ENCODE data around the gene LMO4.

The LMO4 gene

GRCh38 chr1:87358219-87358618, 29.5 kb downstream of the LMO4 start:
- DNase-seq (ENCODE audit: low read depth in 2 of 3, low spot score in 1 of 3) = no peak

DNA sequence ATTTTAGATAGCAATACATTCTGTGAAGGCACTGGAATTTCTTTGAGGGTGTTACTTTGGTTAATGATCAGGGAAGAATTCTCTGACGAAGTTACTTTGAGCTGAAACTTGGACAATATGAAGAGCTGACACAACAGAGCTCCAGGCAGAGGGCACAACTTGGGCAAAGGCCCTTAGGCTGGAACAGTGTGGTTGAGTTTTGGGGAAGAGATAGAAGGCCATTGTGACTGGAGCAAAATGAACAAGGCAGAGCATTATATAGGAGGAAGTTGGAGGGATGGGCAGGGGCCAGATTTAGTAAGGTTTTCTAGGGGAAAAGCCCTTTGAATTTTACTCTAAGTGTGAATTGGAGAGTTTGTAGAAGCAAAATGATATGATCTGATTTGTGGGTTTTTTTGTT, 30.9 kb downstream of the LMO4 start:
- no peak for DNase-seq (ENCODE audit: low read depth in 2 of 3, low spot score in 1 of 3)

DNA sequence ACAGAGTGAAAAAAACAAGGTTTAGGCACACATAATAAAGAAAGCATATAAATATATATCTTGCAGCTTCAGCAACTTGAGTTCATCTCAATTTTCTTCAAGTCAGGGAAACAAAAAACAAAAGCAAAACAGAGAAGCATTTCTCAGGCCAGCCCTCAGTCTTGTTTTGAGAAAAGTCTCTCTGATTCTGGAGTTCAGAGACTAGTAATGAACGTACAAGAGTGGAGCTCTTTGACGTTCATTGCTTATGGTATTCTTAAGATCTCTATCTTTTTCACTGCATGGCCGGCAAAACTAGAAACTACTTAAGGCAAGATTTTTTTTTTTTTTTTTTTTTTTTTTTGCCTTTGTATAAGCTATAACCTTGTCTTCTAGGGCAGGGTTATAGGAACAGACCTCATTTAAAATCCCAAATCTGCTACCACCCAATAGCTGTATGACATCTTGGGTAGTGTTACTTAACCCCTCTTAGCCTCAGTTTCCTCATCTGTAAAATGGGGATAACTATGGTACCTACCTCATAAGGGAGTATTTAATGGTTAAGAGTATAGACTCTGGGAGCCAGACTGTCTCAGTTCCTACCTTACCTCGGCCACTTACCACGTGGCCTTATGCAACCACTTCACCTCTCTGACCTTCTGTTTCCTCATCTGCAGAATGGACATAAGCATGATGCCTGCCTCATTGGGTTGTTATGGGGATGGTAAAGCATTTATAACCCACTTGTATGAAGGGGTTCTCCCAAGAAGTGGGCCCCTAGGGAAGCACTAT, 33.6 kb downstream of the LMO4 start:
- no peak for DNase-seq (ENCODE audit: low read depth in 2 of 3, low spot score in 1 of 3)

DNA sequence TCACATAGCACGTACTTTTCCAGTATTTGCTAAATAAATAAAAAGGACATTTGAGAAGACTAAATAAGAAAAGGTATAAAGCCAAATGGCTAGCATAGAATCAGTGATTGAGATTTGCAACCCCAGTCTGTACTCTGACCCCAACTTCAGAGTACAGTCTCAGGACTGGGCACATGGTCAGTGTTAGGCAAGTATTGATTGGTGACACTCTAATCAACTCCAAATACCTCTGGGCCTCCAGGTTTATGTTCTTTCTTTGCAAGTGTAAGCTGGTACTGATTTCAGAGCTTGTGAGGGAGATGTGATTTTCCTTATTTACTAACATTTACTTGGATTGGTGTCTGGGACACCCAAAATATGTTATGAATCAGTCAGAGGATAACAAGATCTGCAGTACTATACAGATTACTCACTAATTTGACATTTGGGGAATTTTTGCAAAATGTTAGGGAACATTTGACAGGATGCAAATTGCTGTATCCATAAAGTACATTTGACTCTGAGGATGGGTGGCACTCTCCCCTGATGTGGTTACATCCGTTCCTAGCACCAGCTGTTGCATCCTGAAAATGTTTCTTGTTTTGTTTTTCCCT, 34.2 kb downstream of the LMO4 start:
- no peak for DNase-seq (ENCODE audit: low read depth in 2 of 3, low spot score in 1 of 3)

GRCh38 chr1:87367549-87367948, 38.9 kb downstream of the LMO4 start:
- DNase-seq (ENCODE audit: low read depth in 2 of 3, low spot score in 1 of 3) = no peak

GRCh38 chr1:87368907-87369306, 40.2 kb downstream of the LMO4 start:
- no peak for DNase-seq (ENCODE audit: low read depth in 2 of 3, low spot score in 1 of 3)

GRCh38 chr1:87369736-87370478, 41.2 kb downstream of the LMO4 start:
- DNase-seq (ENCODE audit: low read depth in 2 of 3, low spot score in 1 of 3) = no peak

DNA sequence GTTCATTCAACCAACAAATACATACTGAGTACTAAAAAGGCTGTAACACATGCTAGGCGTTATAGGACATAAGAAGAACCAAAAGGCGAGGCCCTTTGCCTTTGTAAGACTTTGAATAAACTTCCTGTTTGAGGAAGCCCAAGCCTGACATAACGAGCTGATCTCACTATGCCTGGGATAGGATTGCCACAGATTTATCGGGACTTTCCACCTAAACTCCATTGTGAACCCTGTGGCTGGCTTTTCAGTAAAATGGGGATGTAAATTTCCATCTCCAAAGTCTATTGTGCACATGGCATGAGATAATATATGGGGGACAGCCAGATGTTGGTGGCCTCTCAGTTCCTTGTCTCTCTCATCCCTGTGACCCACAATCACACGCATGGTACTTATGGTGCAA, 41.9 kb downstream of the LMO4 start:
- DNase-seq (ENCODE audit: low read depth in 2 of 3, low spot score in 1 of 3) = no peak

DNA sequence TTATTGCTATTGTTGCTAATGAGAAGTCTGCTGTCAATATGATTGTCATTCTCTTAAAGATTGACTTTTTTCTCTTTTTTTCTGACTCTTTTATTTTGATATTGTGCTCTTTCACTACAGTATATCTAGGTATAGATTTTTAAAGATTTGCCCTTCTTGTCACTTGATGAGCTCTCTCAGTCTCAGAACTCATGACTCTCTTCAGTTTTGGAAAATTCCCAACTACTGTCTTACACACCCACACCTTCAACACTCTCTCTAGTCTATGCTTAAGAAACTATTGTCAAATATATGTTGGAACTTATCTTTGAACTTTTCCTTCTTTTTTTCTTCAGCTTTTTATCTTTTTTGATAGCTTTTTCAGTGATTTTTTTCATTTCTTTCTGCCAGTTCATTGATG, 50.6 kb downstream of the LMO4 start:
- no peak for DNase-seq (ENCODE audit: low read depth in 2 of 3, low spot score in 1 of 3)

DNA sequence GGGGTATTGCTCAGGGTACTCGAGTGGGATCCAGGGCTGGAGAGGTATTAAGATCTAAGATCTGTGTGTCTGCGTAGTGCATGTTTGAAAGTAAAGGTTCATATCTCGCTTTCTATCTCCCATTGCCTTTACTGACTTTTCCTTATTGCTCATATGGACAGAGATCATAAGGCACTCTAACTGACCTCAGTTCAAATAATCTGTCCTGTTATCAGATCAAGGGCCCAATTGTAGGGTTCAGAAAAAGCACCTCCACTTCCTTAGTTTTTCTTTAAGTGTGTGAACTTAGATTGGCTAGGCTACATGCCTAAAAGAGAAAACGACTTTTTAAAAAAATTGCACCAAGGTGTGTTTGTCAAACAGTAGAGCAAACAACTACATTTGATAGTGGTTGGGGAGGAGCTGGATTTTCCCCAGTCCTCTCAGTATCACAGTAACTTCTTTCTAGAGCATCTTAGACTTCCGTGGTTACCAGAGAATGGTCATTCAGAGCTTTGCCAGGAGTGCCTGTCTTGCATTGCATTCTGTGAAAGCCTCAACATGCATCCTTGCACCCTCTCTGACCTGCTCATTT, 57.6 kb downstream of the LMO4 start:
- DNase-seq (ENCODE audit: low read depth in 2 of 3, low spot score in 1 of 3) = no peak

DNA sequence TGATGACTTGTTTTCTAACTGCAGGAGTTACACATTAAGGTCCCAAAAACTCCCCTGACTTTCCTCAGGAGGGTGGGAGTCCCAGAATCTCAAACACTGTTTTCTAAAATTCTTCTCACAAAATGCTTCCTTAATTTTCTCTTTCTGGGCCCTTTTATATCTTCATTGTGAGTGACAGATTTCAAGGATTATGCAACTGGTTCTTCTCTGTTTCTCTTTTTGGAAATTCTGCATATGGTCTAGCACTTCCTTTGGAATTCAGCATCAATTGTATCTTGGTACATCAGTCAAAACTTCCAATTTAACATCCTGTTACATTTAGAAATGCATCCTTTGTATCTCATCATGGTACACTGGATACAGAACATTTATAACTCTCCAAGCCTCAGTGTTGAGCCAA, 59.7 kb downstream of the LMO4 start:
- DNase-seq (ENCODE audit: low read depth in 2 of 3, low spot score in 1 of 3) = no peak

DNA sequence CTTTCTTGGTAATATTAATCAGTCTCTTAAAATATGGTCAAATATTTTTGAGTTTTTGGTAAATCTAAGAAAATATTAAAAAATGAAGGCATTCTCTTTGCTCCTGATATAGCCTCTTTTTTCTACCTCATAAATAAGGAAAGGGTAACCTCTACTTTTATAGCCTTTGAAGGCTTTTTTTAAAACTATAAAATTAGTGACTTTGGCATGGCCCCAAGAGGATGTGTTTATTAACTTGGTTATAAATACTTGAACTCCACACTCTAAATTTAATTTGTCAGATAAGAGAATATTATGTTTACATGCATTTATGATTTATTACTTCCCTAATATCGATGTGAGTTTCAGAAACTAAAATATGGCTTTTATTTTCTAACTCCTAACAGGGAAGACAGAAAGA, 60.3 kb downstream of the LMO4 start:
- no peak for DNase-seq (ENCODE audit: low read depth in 2 of 3, low spot score in 1 of 3)

DNA sequence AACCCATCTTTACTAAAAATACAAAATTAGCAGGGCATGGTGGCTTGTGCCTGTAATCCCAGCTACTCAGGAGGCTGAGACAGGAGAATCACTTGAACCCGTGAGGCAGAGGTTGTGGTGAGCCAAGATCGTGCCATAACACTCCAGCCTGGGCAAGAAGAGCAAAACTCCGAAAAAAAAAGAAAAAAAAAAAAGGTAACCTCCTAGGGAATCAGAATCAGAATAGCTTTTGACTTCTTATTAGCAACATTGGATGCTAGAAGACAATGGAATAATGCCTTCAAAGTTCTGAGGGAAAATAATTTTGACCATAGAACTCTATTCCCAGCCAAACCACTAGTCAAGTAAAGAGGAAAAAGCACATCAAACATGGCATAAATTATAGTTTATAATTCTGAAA, 60.9 kb downstream of the LMO4 start:
- DNase-seq (ENCODE audit: low read depth in 2 of 3, low spot score in 1 of 3) = no peak

- DNase-seq (ENCODE audit: low read depth in 2 of 3, low spot score in 1 of 3) = no peak
Measured at GRCh38 chr1:87392248-87393192, 63.8 kb downstream of the LMO4 start.

- no peak for DNase-seq (ENCODE audit: low read depth in 2 of 3, low spot score in 1 of 3)
Measured at GRCh38 chr1:87393445-87394085, 64.9 kb downstream of the LMO4 start.

- no peak for DNase-seq (ENCODE audit: low read depth in 2 of 3, low spot score in 1 of 3)
Measured at GRCh38 chr1:87394513-87394912, 65.8 kb downstream of the LMO4 start.

DNA sequence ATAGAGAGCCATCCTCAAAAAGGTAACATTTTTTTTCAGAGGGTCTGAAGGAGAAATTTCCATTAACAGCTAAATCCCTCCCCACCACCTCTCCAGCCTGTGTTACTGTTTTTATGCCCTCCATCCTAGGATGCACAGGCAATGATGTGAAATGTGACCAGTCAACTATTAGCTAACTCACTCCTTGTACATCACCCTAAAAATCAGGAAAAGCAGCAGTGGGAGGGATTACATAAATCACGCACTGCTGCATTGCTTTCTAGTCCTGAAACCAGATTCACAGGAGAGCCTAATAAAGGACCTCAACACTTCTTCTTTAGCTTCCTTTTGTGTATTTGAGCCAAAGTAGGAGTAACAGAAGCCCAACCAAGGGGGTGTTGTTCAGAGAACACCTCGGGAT, 66.3 kb downstream of the LMO4 start:
- no peak for DNase-seq (ENCODE audit: low read depth in 2 of 3, low spot score in 1 of 3)
